ENCODE data around the gene NECAB3.

DNA sequence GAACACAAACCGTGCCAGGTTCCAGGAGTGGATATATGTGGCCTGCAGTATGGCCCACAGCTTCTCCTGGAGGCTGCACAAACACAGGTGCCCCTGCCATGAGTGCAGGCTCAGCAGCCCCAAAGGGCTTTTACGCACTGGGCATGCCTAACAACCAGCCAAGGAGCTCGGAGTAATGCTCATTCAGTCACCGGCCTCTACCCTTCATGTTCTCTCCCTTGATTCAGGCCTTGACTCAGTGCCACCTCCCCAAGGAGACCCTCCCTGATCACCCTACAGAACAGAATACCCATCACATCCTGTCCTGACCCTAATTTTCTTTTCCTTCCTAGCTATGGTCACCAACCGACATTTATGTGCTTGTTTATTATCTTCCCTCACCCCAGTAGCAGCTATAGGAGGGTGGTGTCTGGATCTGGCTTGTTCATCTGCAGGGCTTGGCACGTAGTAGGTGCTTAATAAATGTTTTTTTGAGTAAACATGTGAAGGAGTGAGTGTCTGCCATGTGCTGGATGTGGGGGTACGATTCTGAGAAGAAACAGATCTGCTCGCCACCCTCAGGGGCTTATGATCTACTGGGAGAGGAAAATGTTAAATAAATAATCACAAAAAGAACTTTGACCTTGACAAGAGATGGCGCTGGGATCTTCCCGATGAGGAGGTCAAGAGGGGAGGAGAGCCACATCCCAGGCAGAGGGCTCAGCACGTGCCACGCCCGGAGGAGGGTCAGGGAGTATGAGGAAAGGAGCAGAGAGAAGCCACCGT is 36.6 kb upstream of the NECAB3 start:
- TF ChIP-seq, protein P1, sequence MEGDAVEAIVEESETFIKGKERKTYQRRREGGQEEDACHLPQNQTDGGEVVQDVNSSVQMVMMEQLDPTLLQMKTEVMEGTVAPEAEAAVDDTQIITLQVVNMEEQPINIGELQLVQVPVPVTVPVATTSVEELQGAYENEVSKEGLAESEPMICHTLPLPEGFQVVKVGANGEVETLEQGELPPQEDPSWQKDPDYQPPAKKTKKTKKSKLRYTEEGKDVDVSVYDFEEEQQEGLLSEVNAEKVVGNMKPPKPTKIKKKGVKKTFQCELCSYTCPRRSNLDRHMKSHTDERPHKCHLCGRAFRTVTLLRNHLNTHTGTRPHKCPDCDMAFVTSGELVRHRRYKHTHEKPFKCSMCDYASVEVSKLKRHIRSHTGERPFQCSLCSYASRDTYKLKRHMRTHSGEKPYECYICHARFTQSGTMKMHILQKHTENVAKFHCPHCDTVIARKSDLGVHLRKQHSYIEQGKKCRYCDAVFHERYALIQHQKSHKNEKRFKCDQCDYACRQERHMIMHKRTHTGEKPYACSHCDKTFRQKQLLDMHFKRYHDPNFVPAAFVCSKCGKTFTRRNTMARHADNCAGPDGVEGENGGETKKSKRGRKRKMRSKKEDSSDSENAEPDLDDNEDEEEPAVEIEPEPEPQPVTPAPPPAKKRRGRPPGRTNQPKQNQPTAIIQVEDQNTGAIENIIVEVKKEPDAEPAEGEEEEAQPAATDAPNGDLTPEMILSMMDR (IDR thresholded peaks at IDR 0.05): no peak
- TF ChIP-seq POLR2AphosphoS5 (IDR thresholded peaks at IDR 0.05): no peak

All from transverse colon (tissue), 4 donors.